ENCODE data around the gene NOTCH2. TPM values are rescaled to one million over a fixed set of nuclear protein-coding genes. Genes with fewer than 3 reads are reported as not detected.

The NOTCH2 gene
- total and polyA plus RNA-seq, 9 donors = 21.3 to 149 (median 105) TPM

DNA sequence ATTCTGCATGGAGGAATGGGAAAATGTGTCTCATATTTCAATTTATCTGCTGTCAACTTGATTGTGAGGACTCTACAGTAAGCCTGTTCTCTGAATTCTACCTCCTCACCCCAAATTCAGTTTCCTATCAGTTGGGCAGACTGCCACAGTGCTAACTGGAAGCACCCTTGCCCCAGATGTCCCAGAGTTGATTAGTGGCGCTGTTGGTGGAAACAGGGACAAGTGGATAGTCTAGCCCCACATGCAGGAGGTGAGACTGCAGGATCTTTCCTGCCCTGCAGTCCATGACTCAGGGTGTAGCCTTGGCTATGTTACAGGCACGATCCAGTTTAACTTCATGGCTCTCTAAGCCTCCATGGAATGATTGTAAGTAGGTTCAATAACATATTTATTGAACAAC lies 195.3 kb downstream of the NOTCH2 start:
- peaks cover 2% of the 10 kb centered on the region for H3K4me1 ChIP-seq (ENCODE audit: insufficient read depth)
- no peaks in the 10 kb centered on the region for H3K27me3 ChIP-seq
- no peaks in the 10 kb centered on the region for H3K9me3 ChIP-seq
- no peaks in the 10 kb centered on the region for H3K36me3 ChIP-seq
- H3K27ac ChIP-seq = no peak overlapping the region
- intact Hi-C loops (cut with DNase I) = no loop called here
- TF ChIP-seq POLR2A (IDR thresholded peaks at IDR 0.05) (no peak), EP300 (IDR thresholded peaks at IDR 0.05) (no peak)
- TF ChIP-seq, protein P1, sequence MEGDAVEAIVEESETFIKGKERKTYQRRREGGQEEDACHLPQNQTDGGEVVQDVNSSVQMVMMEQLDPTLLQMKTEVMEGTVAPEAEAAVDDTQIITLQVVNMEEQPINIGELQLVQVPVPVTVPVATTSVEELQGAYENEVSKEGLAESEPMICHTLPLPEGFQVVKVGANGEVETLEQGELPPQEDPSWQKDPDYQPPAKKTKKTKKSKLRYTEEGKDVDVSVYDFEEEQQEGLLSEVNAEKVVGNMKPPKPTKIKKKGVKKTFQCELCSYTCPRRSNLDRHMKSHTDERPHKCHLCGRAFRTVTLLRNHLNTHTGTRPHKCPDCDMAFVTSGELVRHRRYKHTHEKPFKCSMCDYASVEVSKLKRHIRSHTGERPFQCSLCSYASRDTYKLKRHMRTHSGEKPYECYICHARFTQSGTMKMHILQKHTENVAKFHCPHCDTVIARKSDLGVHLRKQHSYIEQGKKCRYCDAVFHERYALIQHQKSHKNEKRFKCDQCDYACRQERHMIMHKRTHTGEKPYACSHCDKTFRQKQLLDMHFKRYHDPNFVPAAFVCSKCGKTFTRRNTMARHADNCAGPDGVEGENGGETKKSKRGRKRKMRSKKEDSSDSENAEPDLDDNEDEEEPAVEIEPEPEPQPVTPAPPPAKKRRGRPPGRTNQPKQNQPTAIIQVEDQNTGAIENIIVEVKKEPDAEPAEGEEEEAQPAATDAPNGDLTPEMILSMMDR (IDR thresholded peaks at IDR 0.05) = no peak
- 68 to 80% (median 72%) methylated on average over 2 of the region's 2 CpGs for WGBS, 3 donors
- DNase-seq = no peak
- no peak overlapping the region for H3K4me3 ChIP-seq

DNA sequence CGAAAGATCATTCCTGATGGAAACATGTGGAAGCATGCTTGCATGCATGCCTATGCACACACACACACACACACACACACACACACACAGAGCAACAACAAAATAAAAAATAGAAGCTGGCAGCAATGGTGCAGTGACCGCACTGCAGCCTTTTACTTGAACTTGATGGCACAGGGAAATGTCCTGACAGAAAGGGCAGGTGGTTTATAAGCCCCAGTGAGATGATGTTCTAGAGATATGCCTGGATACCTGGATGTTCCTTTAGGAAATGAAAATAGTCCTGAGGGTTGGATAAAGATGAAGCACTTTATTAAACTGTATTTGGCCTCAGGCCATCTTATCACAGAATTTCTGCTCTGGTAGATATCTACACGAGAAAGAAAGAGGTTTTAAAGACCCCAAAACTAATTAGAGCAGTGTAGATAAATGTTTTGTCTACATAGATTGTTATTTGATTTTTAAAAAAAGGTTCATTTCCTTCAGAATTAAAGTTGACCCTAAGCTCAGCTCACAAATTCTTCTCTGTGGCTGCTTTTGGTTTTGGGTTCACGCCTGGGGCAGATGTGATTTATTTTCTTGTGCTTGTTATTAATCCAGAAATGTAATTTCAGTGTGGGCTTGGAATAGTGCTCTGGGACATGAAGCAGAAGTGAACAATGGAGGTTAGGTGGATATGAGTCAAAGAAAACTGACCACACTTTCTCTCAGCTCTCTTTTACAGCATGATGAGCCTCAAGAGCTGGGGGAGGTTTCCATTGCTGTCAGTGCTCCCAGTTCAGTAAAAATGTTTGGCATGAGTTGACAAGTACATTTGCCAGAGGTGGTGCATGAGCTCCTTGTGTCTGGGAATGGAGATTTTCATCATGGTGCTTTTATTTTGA lies 196.1 kb downstream of the NOTCH2 start:
- H3K9me3 ChIP-seq = no peaks in the 10 kb centered on the region
- peak in 2 of 5 donors; percentile 23 to 26 for DNase-seq
- no peak overlapping the region for H3K27ac ChIP-seq
- TF ChIP-seq EP300 (IDR thresholded peaks at IDR 0.05) (no peak), POLR2A (IDR thresholded peaks at IDR 0.05) (no peak)
- TF ChIP-seq, protein P1 (IDR thresholded peaks at IDR 0.05) = no peak
- no peak overlapping the region for H3K4me3 ChIP-seq
- H3K27me3 ChIP-seq = no peaks in the 10 kb centered on the region
- peaks cover 2% of the 10 kb centered on the region for H3K4me1 ChIP-seq (ENCODE audit: insufficient read depth)
- H3K36me3 ChIP-seq = no peaks in the 10 kb centered on the region
- intact Hi-C loops (cut with DNase I) = no loop called here
- 27 to 37% (median 36%) methylated on average over 4 of the region's 4 CpGs for WGBS, 3 donors

DNA sequence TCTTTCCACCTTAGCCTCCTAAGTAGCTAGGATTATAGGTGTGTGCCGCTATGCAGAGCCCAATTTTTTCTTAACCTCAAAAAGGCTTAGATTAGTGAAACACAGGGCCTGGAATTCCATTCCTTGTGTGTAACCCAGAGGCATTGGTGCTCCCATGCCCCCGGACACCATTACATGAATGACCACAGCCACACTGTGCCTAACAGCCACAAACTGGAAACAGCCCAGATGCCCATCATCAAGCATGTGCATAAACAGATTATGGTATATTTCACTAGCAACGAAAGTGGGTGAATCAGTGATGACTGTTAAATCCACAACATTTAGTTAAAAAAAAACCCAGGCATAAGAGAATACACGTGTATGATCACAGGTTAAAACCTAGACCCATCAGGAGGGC lies 197.6 kb downstream of the NOTCH2 start:
- DNase-seq = no peak
- no peaks in the 10 kb centered on the region for H3K36me3 ChIP-seq
- 89 to 93% (median 92%) methylated on average over 4 of the region's 4 CpGs for WGBS, 3 donors
- intact Hi-C loops (cut with DNase I) = no loop called here
- H3K9me3 ChIP-seq = no peaks in the 10 kb centered on the region
- TF ChIP-seq EP300 (IDR thresholded peaks at IDR 0.05) (no peak), POLR2A (IDR thresholded peaks at IDR 0.05) (no peak)
- no peaks in the 10 kb centered on the region for H3K27me3 ChIP-seq
- no peak overlapping the region for H3K27ac ChIP-seq
- H3K4me1 ChIP-seq (ENCODE audit: insufficient read depth) = peaks cover 2% of the 10 kb centered on the region
- H3K4me3 ChIP-seq = no peak overlapping the region

GRCh38 chr1:119870917-119871596 lies 198.4 kb downstream of the NOTCH2 start:
- intact Hi-C loops (cut with DNase I) = no loop called here
- DNase-seq = peak; percentile 73 to 91 (median 85)
- Histone ChIP-seq H3K27ac (no peak overlapping the region), H3K27me3 (no peaks in the 10 kb centered on the region), H3K9me3 (no peaks in the 10 kb centered on the region), H3K36me3 (no peaks in the 10 kb centered on the region), H3K4me1 (ENCODE audit: insufficient read depth) (peaks cover 2% of the 10 kb centered on the region), H3K4me3 (no peak overlapping the region)
- WGBS, 3 donors = 34 to 38% (median 37%) methylated on average over 20 of the region's 20 CpGs
- TF ChIP-seq, protein P1 (IDR thresholded peaks at IDR 0.05) = peak; percentile 71 to 78 (median 75)
- no peak for TF ChIP-seq EP300 (IDR thresholded peaks at IDR 0.05)

Data from ovary (tissue), 9 donors.